Effector memory CD4-positive, alpha-beta T cell (primary cell): ENCODE results near the gene KPNA3.

Source experiments
- DNase-seq, 3 donors: peaks; one replicate each; pipeline ENCODE4 v3.0.0-alpha.2; 2020
- H3K27ac ChIP-seq: 2 replicates; pipeline ENCODE4 v1.7.0; 2013; ENCODE audit warnings: mild to moderate bottlenecking, low read length, moderate library complexity; ENCODE audit not compliant: insufficient read depth, poor library complexity, severe bottlenecking
- H3K27me3 ChIP-seq: replicated peaks from 2 replicates; pipeline ENCODE4 v1.7.0; 2013; ENCODE audit warnings: mild to moderate bottlenecking, low read length; ENCODE audit not compliant: insufficient read depth, control insufficient read depth, poor library complexity, severe bottlenecking
- H3K36me3 ChIP-seq: 2 replicates; pipeline ENCODE4 v1.7.0; 2013; ENCODE audit warnings: mild to moderate bottlenecking, low read length, moderate library complexity; ENCODE audit not compliant: control insufficient read depth, insufficient read depth
- H3K4me1 ChIP-seq: 2 replicates; pipeline ENCODE4 v1.7.0; 2013; ENCODE audit warnings: low read length, mild to moderate bottlenecking; ENCODE audit not compliant: control insufficient read depth, insufficient read depth, poor library complexity, severe bottlenecking
- H3K4me3 ChIP-seq: 2 replicates; pipeline ENCODE4 v1.7.0; 2013; ENCODE audit warnings: low read length, low read depth, mild to moderate bottlenecking; ENCODE audit not compliant: insufficient read depth, poor library complexity, severe bottlenecking
- H3K9me3 ChIP-seq: 2 replicates; pipeline ENCODE4 v1.7.0; 2013; ENCODE audit warnings: mild to moderate bottlenecking, low read length, moderate library complexity; ENCODE audit not compliant: control insufficient read depth

The KPNA3 gene

DNA sequence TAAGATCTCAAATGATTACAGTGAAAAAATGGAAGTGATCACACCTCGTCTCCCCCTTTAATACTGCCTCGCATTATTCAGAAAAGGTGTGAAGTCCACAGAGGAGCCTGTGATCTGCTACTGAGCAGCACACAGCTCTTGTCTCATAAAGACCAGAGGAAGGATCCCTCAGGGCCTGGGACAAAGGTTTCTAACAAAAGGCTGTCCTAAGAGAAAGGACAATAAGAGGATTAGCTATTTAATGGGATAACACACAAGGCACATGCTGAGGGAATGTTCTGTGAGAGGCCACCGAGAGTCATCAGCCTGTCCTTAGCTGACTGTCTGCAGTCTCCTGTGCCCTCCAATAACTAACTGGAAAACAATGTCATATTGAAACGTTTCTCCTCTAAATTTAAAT is 127.9 kb downstream of the KPNA3 start:
- no peaks in the 10 kb centered on the region for H3K4me1 ChIP-seq
- peaks cover 11% of the 10 kb centered on the region for H3K36me3 ChIP-seq
- no peak for DNase-seq
- no peak overlapping the region for H3K4me3 ChIP-seq
- H3K27me3 ChIP-seq, result no peaks in the 10 kb centered on the region
- H3K27ac ChIP-seq, result no peak overlapping the region
- H3K9me3 ChIP-seq, result no peaks in the 10 kb centered on the region

DNA sequence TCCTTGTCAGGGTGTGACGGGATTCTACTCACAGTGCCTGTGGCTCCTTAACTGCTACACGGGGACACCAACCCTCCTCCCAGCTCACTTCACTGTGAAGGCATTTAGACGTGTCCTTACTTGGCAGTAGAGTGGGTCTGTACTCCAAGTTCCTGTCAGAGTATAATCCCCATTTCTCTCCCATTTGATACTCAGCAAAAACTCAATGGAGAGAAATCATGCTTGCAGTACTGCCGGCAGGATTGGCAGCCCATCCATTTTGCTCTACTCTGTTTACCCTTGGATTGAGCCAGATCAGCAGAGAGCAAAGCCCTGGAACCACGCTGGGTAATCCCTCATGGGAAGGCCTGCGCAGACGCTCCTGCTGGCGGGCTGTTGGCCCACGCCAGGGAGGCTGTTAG is 135.2 kb downstream of the KPNA3 start:
- DNase-seq, result no peak
- H3K9me3 ChIP-seq, result no peaks in the 10 kb centered on the region
- peaks cover 4% of the 10 kb centered on the region for H3K36me3 ChIP-seq

DNA sequence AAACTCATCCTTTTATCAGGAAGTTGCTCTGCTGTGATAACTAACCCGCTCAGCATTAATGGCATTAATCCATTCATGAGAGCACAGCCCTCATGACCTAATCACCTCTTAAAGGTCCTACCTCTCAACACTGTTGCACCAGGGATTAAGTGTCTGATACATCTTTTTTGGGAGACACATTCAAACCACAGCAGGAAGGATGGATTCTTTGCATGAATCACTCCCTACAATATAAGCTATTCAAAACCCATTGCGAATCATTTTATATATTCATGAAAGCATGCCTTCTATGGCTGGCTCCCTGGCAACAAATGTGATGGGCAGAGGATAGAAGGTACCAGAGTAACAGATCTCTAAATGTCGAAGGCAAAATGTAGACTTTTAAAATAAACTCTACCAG is 136.6 kb downstream of the KPNA3 start:
- no peaks in the 10 kb centered on the region for H3K9me3 ChIP-seq
- H3K27ac ChIP-seq, result no peak overlapping the region
- DNase-seq, result no peak
- no peaks in the 10 kb centered on the region for H3K27me3 ChIP-seq
- peaks cover 4% of the 10 kb centered on the region for H3K36me3 ChIP-seq
- no peaks in the 10 kb centered on the region for H3K4me1 ChIP-seq
- H3K4me3 ChIP-seq, result no peak overlapping the region

More for the DNA sequence above, 135.2 kb downstream of the KPNA3 start:
- Histone ChIP-seq H3K27ac (no peak overlapping the region), H3K4me1 (no peaks in the 10 kb centered on the region), H3K27me3 (no peaks in the 10 kb centered on the region), H3K4me3 (no peak overlapping the region)

DNA sequence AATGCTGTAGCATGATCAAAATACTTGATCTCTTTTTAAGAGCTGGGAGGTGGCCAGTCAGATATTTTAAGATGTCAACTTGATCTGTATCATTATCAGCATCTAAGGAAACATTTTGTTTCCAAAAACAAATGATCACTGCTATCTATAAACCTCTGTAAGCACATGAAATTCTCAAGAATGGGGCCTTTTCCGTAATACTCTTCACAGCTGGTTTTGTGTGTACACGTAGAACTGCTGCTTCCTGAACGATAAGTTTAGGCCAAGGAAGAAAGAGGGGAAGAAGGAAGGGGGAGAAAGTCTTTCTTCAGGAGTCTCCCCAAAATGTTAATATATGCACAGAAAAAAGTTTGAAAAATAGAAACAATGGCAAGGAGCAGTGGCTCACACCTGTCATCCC is 138.5 kb downstream of the KPNA3 start:
- no peaks in the 10 kb centered on the region for H3K4me1 ChIP-seq
- no peak overlapping the region for H3K4me3 ChIP-seq
- DNase-seq, result no peak
- no peaks in the 10 kb centered on the region for H3K36me3 ChIP-seq
- no peaks in the 10 kb centered on the region for H3K9me3 ChIP-seq
- H3K27me3 ChIP-seq, result no peaks in the 10 kb centered on the region
- H3K27ac ChIP-seq, result no peak overlapping the region

DNA sequence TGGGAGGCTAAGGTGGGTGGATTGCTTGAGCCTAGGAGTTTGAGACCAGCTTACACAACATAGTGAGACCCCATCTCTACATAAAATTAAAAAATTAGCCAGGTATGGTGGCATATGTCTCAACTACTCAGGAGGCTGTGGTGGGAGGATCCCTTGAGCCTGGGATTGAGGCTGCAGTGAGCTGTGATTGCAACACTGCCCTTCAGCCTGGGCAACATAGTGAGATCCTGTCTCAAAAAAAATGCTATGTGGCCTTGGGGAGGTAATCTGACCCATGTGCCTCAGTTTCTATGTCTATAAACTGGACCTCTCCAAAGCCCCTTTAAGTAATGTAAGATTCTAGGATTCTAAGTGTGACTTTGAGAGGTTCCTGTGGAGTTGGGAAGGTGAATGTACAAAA is 139.0 kb downstream of the KPNA3 start:
- Histone ChIP-seq H3K36me3 (no peaks in the 10 kb centered on the region), H3K4me1 (no peaks in the 10 kb centered on the region), H3K4me3 (no peak overlapping the region), H3K27ac (no peak overlapping the region), H3K27me3 (no peaks in the 10 kb centered on the region), H3K9me3 (no peaks in the 10 kb centered on the region)
- DNase-seq, result no peak

DNA sequence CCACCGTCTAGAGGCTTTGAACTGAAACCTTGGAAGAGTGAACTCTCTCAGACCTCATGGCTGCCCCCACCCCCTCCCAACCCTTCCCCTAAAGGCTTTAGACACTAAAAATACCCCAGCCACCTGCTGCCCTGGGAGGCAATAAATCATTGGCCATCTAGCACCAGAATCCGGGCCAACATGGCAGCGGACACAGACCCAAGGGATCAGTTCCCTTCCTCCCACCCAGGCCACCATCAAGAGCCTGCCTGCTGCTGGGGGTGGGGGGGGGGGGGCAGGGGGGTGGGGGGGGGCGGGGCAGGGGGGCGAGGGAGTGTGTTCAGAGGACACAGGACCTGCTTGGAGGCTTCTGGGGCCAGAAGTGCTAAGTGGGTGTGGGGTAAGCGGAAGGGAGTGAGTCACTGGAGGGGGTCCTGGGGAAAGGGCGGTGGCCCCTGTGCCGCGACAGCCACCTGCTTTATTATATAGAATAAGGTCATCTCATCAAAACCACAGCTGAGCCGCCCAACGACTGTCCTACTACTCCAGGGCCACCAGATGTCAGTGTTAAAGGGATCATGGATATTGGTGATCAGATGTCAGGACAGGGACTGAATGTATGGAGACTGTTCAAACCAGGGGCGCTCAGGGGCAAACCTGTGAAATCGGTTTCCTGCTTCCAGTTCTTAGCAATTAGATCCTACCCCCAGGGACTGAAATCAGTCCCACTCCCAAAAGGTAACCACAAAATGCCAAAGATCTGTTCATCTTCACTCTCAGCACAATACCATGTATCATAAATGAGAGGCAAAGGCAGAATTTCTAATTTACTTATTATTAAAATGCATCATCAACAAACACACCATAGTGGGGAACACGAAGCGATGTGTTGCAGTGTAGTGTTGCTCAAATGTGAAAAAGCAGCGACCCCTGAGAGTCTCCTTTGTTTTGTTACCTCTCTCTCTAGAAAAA is 139.9 kb downstream of the KPNA3 start:
- Histone ChIP-seq H3K27ac (no peak overlapping the region), H3K4me1 (no peaks in the 10 kb centered on the region), H3K27me3 (no peaks in the 10 kb centered on the region), H3K4me3 (no peak overlapping the region), H3K36me3 (no peaks in the 10 kb centered on the region), H3K9me3 (no peaks in the 10 kb centered on the region)
- DNase-seq, result no peak

GRCh38 chr13:49651570-49652354 is 140.7 kb downstream of the KPNA3 start:
- no peak for DNase-seq
- no peaks in the 10 kb centered on the region for H3K36me3 ChIP-seq
- H3K27ac ChIP-seq, result no peak overlapping the region

GRCh38 chr13:49649963-49650312 is 142.5 kb downstream of the KPNA3 start:
- Histone ChIP-seq H3K27ac (no peak overlapping the region), H3K4me1 (no peaks in the 10 kb centered on the region), H3K27me3 (no peaks in the 10 kb centered on the region), H3K9me3 (no peaks in the 10 kb centered on the region), H3K36me3 (no peaks in the 10 kb centered on the region), H3K4me3 (no peak overlapping the region)
- DNase-seq, result no peak

More at GRCh38 chr13:49651570-49652354, 140.7 kb downstream of the KPNA3 start:
- Histone ChIP-seq H3K9me3 (no peaks in the 10 kb centered on the region), H3K27me3 (no peaks in the 10 kb centered on the region), H3K4me1 (no peaks in the 10 kb centered on the region), H3K4me3 (no peak overlapping the region)
